ENCODE results near the gene EXD3. TPM values are rescaled to one million over a fixed set of nuclear protein-coding genes. Genes with fewer than 3 reads are reported as not detected.
A peak's percentile ranks its signal among the peaks of the same experiment; 100 is the strongest.

Gene EXD3
- total and polyA plus RNA-seq, 2 of the 13 experiments (the other 11 are each of a cell fraction or from before 2014, with no cell fraction given), result 2.7 to 4.8 TPM

GRCh38 chr9:137277329-137278041, 145.5 kb downstream of the EXD3 start, which contains the start of gene TOR4A (continued):
- TF ChIP-seq DR1 (CRISPR knock-in tag; IDR thresholded peaks at IDR 0.05) (peak; percentile 71), CENPX (CRISPR knock-in tag; IDR thresholded peaks at IDR 0.05) (no peak), ZNF326 (CRISPR knock-in tag; IDR thresholded peaks at IDR 0.05; ENCODE audit: borderline replicate concordance) (no peak), ZNF557 (CRISPR knock-in tag; IDR thresholded peaks at IDR 0.05) (peak; percentile 77), ZNF263 (CRISPR knock-in tag; IDR thresholded peaks at IDR 0.05) (peak; percentile 12; the same call in 1 of the 2 replicates), ZNF124 (CRISPR knock-in tag; IDR thresholded peaks at IDR 0.05) (peak; percentile 85; the same call in 1 of the 2 replicates), ZNF3 (CRISPR knock-in tag; IDR thresholded peaks at IDR 0.05) (no peak), HDAC1 (CRISPR knock-in tag; IDR thresholded peaks at IDR 0.05) (peak; percentile 83), WIZ (CRISPR knock-in tag; IDR thresholded peaks at IDR 0.05) (no peak), ZNF670 (CRISPR knock-in tag; IDR thresholded peaks at IDR 0.05; ENCODE audit: borderline replicate concordance) (no peak; the same call in 1 of the 2 replicates), SETDB1 (CRISPR knock-in tag; IDR thresholded peaks at IDR 0.05; ENCODE audit: borderline replicate concordance) (no peak), SAFB2 (CRISPR knock-in tag; IDR thresholded peaks at IDR 0.05; ENCODE audit: borderline replicate concordance, low read depth) (peak; percentile 47; the same call in 1 of the 2 replicates), ZNF232 (CRISPR knock-in tag; IDR thresholded peaks at IDR 0.05; ENCODE audit: borderline replicate concordance) (0 out of 2 replicates have a peak, but pooled peaks have one; percentile 38), RBM39 (IDR thresholded peaks at IDR 0.05; ENCODE audit: low read depth, low read length, poor library complexity, severe bottlenecking) (peak; percentile 91), ZFP90 (CRISPR knock-in tag; IDR thresholded peaks at IDR 0.05; ENCODE audit: borderline replicate concordance) (0 out of 2 replicates have a peak, but pooled peaks have one; percentile 25), NAIF1 (CRISPR knock-in tag; IDR thresholded peaks at IDR 0.05; ENCODE audit: borderline replicate concordance) (peak; percentile 46; the same call in 1 of the 2 replicates), ZFP36L2 (CRISPR knock-in tag; IDR thresholded peaks at IDR 0.05) (peak; percentile 58; the same call in 1 of the 2 replicates), RFXAP (CRISPR knock-in tag; IDR thresholded peaks at IDR 0.05; ENCODE audit: borderline replicate concordance) (no peak), ATF6 (CRISPR knock-in tag; conservative IDR thresholded peaks at IDR 0.05) (no peak), ZNF704 (CRISPR knock-in tag; IDR thresholded peaks at IDR 0.05; ENCODE audit: borderline replicate concordance) (no peak)
- TF ChIP-seq, protein P1, sequence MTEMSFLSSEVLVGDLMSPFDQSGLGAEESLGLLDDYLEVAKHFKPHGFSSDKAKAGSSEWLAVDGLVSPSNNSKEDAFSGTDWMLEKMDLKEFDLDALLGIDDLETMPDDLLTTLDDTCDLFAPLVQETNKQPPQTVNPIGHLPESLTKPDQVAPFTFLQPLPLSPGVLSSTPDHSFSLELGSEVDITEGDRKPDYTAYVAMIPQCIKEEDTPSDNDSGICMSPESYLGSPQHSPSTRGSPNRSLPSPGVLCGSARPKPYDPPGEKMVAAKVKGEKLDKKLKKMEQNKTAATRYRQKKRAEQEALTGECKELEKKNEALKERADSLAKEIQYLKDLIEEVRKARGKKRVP (CRISPR knock-in tag; IDR thresholded peaks at IDR 0.05), result peak in 1 of 2 experiments; percentile 16; a peak in 1 of 4 replicates
- TF ChIP-seq, protein P2, sequence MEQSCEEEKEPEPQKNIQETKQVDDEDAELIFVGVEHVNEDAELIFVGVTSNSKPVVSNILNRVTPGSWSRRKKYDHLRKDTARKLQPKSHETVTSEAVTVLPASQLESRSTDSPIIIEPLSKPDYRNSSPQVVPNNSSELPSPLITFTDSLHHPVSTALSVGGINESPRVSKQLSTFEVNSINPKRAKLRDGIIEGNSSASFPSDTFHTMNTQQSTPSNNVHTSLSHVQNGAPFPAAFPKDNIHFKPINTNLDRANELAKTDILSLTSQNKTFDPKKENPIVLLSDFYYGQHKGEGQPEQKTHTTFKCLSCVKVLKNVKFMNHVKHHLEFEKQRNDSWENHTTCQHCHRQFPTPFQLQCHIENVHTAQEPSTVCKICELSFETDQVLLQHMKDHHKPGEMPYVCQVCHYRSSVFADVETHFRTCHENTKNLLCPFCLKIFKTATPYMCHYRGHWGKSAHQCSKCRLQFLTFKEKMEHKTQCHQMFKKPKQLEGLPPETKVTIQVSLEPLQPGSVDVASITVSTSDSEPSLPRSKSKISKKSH (CRISPR knock-in tag; IDR thresholded peaks at IDR 0.05; ENCODE audit: borderline replicate concordance), result no peak
- TF ChIP-seq, protein P3, sequence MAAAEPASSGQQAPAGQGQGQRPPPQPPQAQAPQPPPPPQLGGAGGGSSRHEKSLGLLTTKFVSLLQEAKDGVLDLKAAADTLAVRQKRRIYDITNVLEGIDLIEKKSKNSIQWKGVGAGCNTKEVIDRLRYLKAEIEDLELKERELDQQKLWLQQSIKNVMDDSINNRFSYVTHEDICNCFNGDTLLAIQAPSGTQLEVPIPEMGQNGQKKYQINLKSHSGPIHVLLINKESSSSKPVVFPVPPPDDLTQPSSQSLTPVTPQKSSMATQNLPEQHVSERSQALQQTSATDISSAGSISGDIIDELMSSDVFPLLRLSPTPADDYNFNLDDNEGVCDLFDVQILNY (CRISPR knock-in tag; conservative IDR thresholded peaks at IDR 0.05), result no peak
